ENCODE data around the gene FMNL2.
"Not testable (repeated sequence)": the region's sequence is repeated elsewhere in the genome, so short reads cannot be mapped to it uniquely, and the experiment has no call there.

FMNL2 gene

GRCh38 chr2:152309352-152310214 lies 25.4 kb upstream of the FMNL2 start:
- H3K9ac ChIP-seq (ENCODE audit: insufficient read length), result no peak overlapping the region
- no peak overlapping the region for H3K27ac ChIP-seq

GRCh38 chr2:152319822-152320570 lies 15.0 kb upstream of the FMNL2 start:
- no peak for DNase-seq (ENCODE audit: low read depth, low spot score)

More at GRCh38 chr2:152309352-152310214, 25.4 kb upstream of the FMNL2 start:
- DNase-seq (ENCODE audit: low read depth, low spot score), result no peak
- no peak overlapping the region for H3K4me3 ChIP-seq
- no peaks in the 10 kb centered on the region for H3K36me3 ChIP-seq (ENCODE audit: insufficient read depth, low read length)
- TF ChIP-seq FOXP2 (optimal IDR thresholded peaks at IDR 0.05; ENCODE audit: control extremely low read depth, extremely low read length, insufficient read depth) (no peak), EZH2 (IDR thresholded peaks at IDR 0.05) (no peak), POLR2AphosphoS5 (IDR thresholded peaks at IDR 0.05; ENCODE audit: borderline replicate concordance, low read depth, low read length) (no peak)
- no peaks in the 10 kb centered on the region for H3K9me3 ChIP-seq (ENCODE audit: low read depth, low read length)

GRCh38 chr2:152320814-152321213 lies 14.2 kb upstream of the FMNL2 start:
- H3K9ac ChIP-seq (ENCODE audit: insufficient read length), result no peak overlapping the region
- H3K27ac ChIP-seq, result no peak overlapping the region
- no peak for DNase-seq (ENCODE audit: low read depth, low spot score)
- no peaks in the 10 kb centered on the region for H3K9me3 ChIP-seq (ENCODE audit: low read depth, low read length)
- no peaks in the 10 kb centered on the region for H3K36me3 ChIP-seq (ENCODE audit: insufficient read depth, low read length)
- TF ChIP-seq FOXP2 (optimal IDR thresholded peaks at IDR 0.05; ENCODE audit: control extremely low read depth, extremely low read length, insufficient read depth), result no peak
- TF ChIP-seq EZH2 (IDR thresholded peaks at IDR 0.05), result no peak
- no peak for TF ChIP-seq POLR2AphosphoS5 (IDR thresholded peaks at IDR 0.05; ENCODE audit: borderline replicate concordance, low read depth, low read length)
- no peak overlapping the region for H3K4me3 ChIP-seq

More at GRCh38 chr2:152319822-152320570, 15.0 kb upstream of the FMNL2 start:
- Histone ChIP-seq H3K27ac (no peak overlapping the region), H3K9ac (ENCODE audit: insufficient read length) (no peak overlapping the region), H3K36me3 (ENCODE audit: insufficient read depth, low read length) (no peaks in the 10 kb centered on the region), H3K9me3 (ENCODE audit: low read depth, low read length) (no peaks in the 10 kb centered on the region), H3K4me3 (no peak overlapping the region)
- TF ChIP-seq EZH2 (IDR thresholded peaks at IDR 0.05), result no peak
- TF ChIP-seq POLR2AphosphoS5 (IDR thresholded peaks at IDR 0.05; ENCODE audit: borderline replicate concordance, low read depth, low read length), result no peak
- TF ChIP-seq FOXP2 (optimal IDR thresholded peaks at IDR 0.05; ENCODE audit: control extremely low read depth, extremely low read length, insufficient read depth), result no peak

- Histone ChIP-seq H3K36me3 (ENCODE audit: insufficient read depth, low read length) (no peaks in the 10 kb centered on the region), H3K27ac (no peak overlapping the region), H3K9me3 (ENCODE audit: low read depth, low read length) (no peaks in the 10 kb centered on the region), H3K9ac (ENCODE audit: insufficient read length) (no peak overlapping the region), H3K4me3 (no peak overlapping the region)
- TF ChIP-seq FOXP2 (optimal IDR thresholded peaks at IDR 0.05; ENCODE audit: control extremely low read depth, extremely low read length, insufficient read depth) (no peak), POLR2AphosphoS5 (IDR thresholded peaks at IDR 0.05; ENCODE audit: borderline replicate concordance, low read depth, low read length) (no peak), EZH2 (IDR thresholded peaks at IDR 0.05) (no peak)
- DNase-seq (ENCODE audit: low read depth, low spot score), result no peak
Observed at GRCh38 chr2:152322222-152322621, 12.8 kb upstream of the FMNL2 start.

- H3K36me3 ChIP-seq (ENCODE audit: insufficient read depth, low read length); H3K4me3 ChIP-seq; H3K27ac ChIP-seq; H3K9ac ChIP-seq (ENCODE audit: insufficient read length); H3K9me3 ChIP-seq (ENCODE audit: low read depth, low read length); DNase-seq (ENCODE audit: low read depth, low spot score): not testable (repeated sequence)
Observed at GRCh38 chr2:152325126-152325525, 9.8 kb upstream of the FMNL2 start.

- no peak for DNase-seq (ENCODE audit: low read depth, low spot score)
- Histone ChIP-seq H3K4me3 (no peak overlapping the region), H3K9ac (ENCODE audit: insufficient read length) (no peak overlapping the region), H3K9me3 (ENCODE audit: low read depth, low read length) (no peaks in the 10 kb centered on the region), H3K36me3 (ENCODE audit: insufficient read depth, low read length) (no peaks in the 10 kb centered on the region), H3K27ac (no peak overlapping the region)
- TF ChIP-seq FOXP2 (optimal IDR thresholded peaks at IDR 0.05; ENCODE audit: control extremely low read depth, extremely low read length, insufficient read depth) (no peak), EZH2 (IDR thresholded peaks at IDR 0.05) (no peak), POLR2AphosphoS5 (IDR thresholded peaks at IDR 0.05; ENCODE audit: borderline replicate concordance, low read depth, low read length) (no peak)
Observed at GRCh38 chr2:152326710-152327109, 8.3 kb upstream of the FMNL2 start.

- no peak overlapping the region for H3K4me3 ChIP-seq
- no peak overlapping the region for H3K27ac ChIP-seq
- H3K36me3 ChIP-seq (ENCODE audit: insufficient read depth, low read length), result no peaks in the 10 kb centered on the region
- no peak for TF ChIP-seq FOXP2 (optimal IDR thresholded peaks at IDR 0.05; ENCODE audit: control extremely low read depth, extremely low read length, insufficient read depth)
- TF ChIP-seq EZH2 (IDR thresholded peaks at IDR 0.05), result no peak
- TF ChIP-seq POLR2AphosphoS5 (IDR thresholded peaks at IDR 0.05; ENCODE audit: borderline replicate concordance, low read depth, low read length), result no peak
- no peak overlapping the region for H3K9ac ChIP-seq (ENCODE audit: insufficient read length)
- H3K9me3 ChIP-seq (ENCODE audit: low read depth, low read length), result no peaks in the 10 kb centered on the region
- DNase-seq (ENCODE audit: low read depth, low spot score), result no peak
Observed at GRCh38 chr2:152328013-152328412, 7.0 kb upstream of the FMNL2 start.

GRCh38 chr2:152330235-152330866 lies 4.6 kb upstream of the FMNL2 start:
- Histone ChIP-seq H3K36me3 (ENCODE audit: insufficient read depth, low read length) (no peaks in the 10 kb centered on the region), H3K27ac (no peak overlapping the region), H3K9ac (ENCODE audit: insufficient read length) (no peak overlapping the region), H3K4me3 (no peak overlapping the region), H3K9me3 (ENCODE audit: low read depth, low read length) (no peaks in the 10 kb centered on the region)
- TF ChIP-seq FOXP2 (optimal IDR thresholded peaks at IDR 0.05; ENCODE audit: control extremely low read depth, extremely low read length, insufficient read depth), result no peak
- TF ChIP-seq EZH2 (IDR thresholded peaks at IDR 0.05), result no peak
- no peak for TF ChIP-seq POLR2AphosphoS5 (IDR thresholded peaks at IDR 0.05; ENCODE audit: borderline replicate concordance, low read depth, low read length)
- DNase-seq (ENCODE audit: low read depth, low spot score), result no peak
